Activated CD4-positive, alpha-beta memory T cell treated with anti-CD3 and anti-CD28 coated beads for 36 hours (primary cell): ENCODE results near the gene KRT9. TPM values are rescaled to one million over a fixed set of nuclear protein-coding genes. Genes with fewer than 3 reads are reported as not detected.
"Not testable (repeated sequence)": the region's sequence is repeated elsewhere in the genome, so short reads cannot be mapped to it uniquely, and the experiment has no call there.

Experiments
- CTCF ChIA-PET: fragments of 350-600 bp; sonication (Branson Sonifier 250); formaldehyde crosslinking; loops from one replicate; lab custom pipeline; 2021; ENCODE audit warnings: antibody characterized with exemption, inconsistent platforms; lab: Charles Lee
- POLR2A ChIA-PET: fragments of 350-600 bp; sonication (Branson Sonifier 250); formaldehyde crosslinking; loops from one replicate; lab custom pipeline; 2021; ENCODE audit warnings: antibody characterized with exemption; lab: Charles Lee
- DNase-seq: peaks from one replicate; pipeline ENCODE4 v3.0.0-alpha.2; 2020
- H3K27ac Mint-ChIP-seq: one replicate; pipeline ENCODE4 v1.8.0; 2021; ENCODE audit warnings: mixed read lengths
- H3K27me3 Mint-ChIP-seq: one replicate; pipeline ENCODE4 v1.8.0; 2021; ENCODE audit warnings: mixed read lengths
- H3K36me3 Mint-ChIP-seq: one replicate; pipeline ENCODE4 v1.8.0; 2021; ENCODE audit warnings: mixed read lengths
- H3K4me1 Mint-ChIP-seq: one replicate; pipeline ENCODE4 v1.8.0; 2021; ENCODE audit warnings: low read depth, mixed read lengths
- H3K4me3 Mint-ChIP-seq: one replicate; pipeline ENCODE4 v1.8.0; 2021; ENCODE audit warnings: mild to moderate bottlenecking, mixed read lengths
- H3K9me3 Mint-ChIP-seq: one replicate; pipeline ENCODE4 v1.8.0; 2021; ENCODE audit warnings: mixed read lengths
- intact Hi-C: fragments of 100-400 bp; cut with micrococcal nuclease; formaldehyde crosslinking; loops from one replicate; pipeline ENCODE4 v1.15.1; 2023
- total RNA-seq, 2 experiments: library from RNA; stranded (reverse); gene quantifications; one replicate each; pipeline ENCODE4 v1.2.3, GENCODE V29; 2021

KRT9 gene
- total RNA-seq, 2 experiments from 2014 or later: not detected

GRCh38 chr17:41614098-41614497 lies 42.2 kb upstream of the KRT9 start:
- no peaks in the 10 kb centered on the region for H3K36me3 Mint-ChIP-seq
- H3K4me1 Mint-ChIP-seq: no peaks in the 10 kb centered on the region
- no peaks in the 10 kb centered on the region for H3K9me3 Mint-ChIP-seq
- H3K4me3 Mint-ChIP-seq: no peak overlapping the region
- intact Hi-C loops: no loop called here
- no peak overlapping the region for H3K27ac Mint-ChIP-seq
- H3K27me3 Mint-ChIP-seq: peaks cover 12% of the 10 kb centered on the region
- POLR2A ChIA-PET: no interaction called here
- CTCF ChIA-PET: no interaction called here
- DNase-seq: no peak

- H3K9me3 Mint-ChIP-seq: no peaks in the 10 kb centered on the region
- no peaks in the 10 kb centered on the region for H3K4me1 Mint-ChIP-seq
- H3K27me3 Mint-ChIP-seq: peaks cover 14% of the 10 kb centered on the region
- intact Hi-C loops: no loop called here
- POLR2A ChIA-PET: no interaction called here
- no peak overlapping the region for H3K4me3 Mint-ChIP-seq
- H3K27ac Mint-ChIP-seq: no peak overlapping the region
- DNase-seq: no peak
- no peaks in the 10 kb centered on the region for H3K36me3 Mint-ChIP-seq
- CTCF ChIA-PET: no interaction called here
These were observed 41.6 kb upstream of the KRT9 start for GRCh38 chr17:41613277-41614082.

GRCh38 chr17:41612376-41613160 lies 40.7 kb upstream of the KRT9 start, which contains the start of gene KRT16:
Gene KRT16, minus strand, starts transcription at chr17:41612767. Its CDS starts 79 bp downstream, at chr17:41612688.
- H3K4me1 Mint-ChIP-seq, H3K9me3 Mint-ChIP-seq, CTCF ChIA-PET, DNase-seq, H3K27ac Mint-ChIP-seq, H3K4me3 Mint-ChIP-seq, H3K36me3 Mint-ChIP-seq, intact Hi-C loops, POLR2A ChIA-PET: not testable (repeated sequence)
- H3K27me3 Mint-ChIP-seq: peaks cover 15% of the 10 kb centered on the region

- intact Hi-C loops: no loop called here
- Mint-ChIP-seq H3K27ac (no peak overlapping the region), H3K9me3 (peaks cover 14% of the 10 kb centered on the region), H3K4me3 (no peak overlapping the region), H3K36me3 (peaks cover 9% of the 10 kb centered on the region), H3K27me3 (peaks cover 18% of the 10 kb centered on the region), H3K4me1 (no peaks in the 10 kb centered on the region)
- POLR2A ChIA-PET: no interaction called here
- CTCF ChIA-PET: interaction anchor here (1.9 kb wide), 1 partner anchor 38 kb away, joined by 7 read pairs; no protein-coding TSS in a partner anchor
- DNase-seq: no peak
These were observed 39.2 kb upstream of the KRT9 start for GRCh38 chr17:41610965-41611640.

GRCh38 chr17:41610061-41610517 lies 38.2 kb upstream of the KRT9 start:
- Mint-ChIP-seq H3K27me3 (peaks cover 20% of the 10 kb centered on the region), H3K9me3 (peaks cover 19% of the 10 kb centered on the region), H3K36me3 (peaks cover 12% of the 10 kb centered on the region)
- CTCF ChIA-PET: interaction anchor here (1.9 kb wide), 1 partner anchor 39 kb away, joined by 7 read pairs; no protein-coding TSS in a partner anchor
- DNase-seq, H3K4me3 Mint-ChIP-seq, H3K27ac Mint-ChIP-seq, H3K4me1 Mint-ChIP-seq, intact Hi-C loops, POLR2A ChIA-PET: not testable (repeated sequence)

GRCh38 chr17:41606930-41607329 lies 35.1 kb upstream of the KRT9 start:
- H3K9me3 Mint-ChIP-seq: peaks cover 19% of the 10 kb centered on the region
- H3K4me3 Mint-ChIP-seq, DNase-seq, H3K27ac Mint-ChIP-seq, intact Hi-C loops, POLR2A ChIA-PET, H3K4me1 Mint-ChIP-seq: not testable (repeated sequence)
- peaks cover 26% of the 10 kb centered on the region for H3K27me3 Mint-ChIP-seq
- H3K36me3 Mint-ChIP-seq: peaks cover 12% of the 10 kb centered on the region
- CTCF ChIA-PET: interaction anchor here (1.5 kb wide), 1 partner anchor 58 kb away, joined by 6 read pairs; no protein-coding TSS in a partner anchor

GRCh38 chr17:41602524-41602923 lies 30.7 kb upstream of the KRT9 start:
- Mint-ChIP-seq H3K27ac (no peak overlapping the region), H3K36me3 (peaks cover 12% of the 10 kb centered on the region), H3K4me1 (no peaks in the 10 kb centered on the region), H3K4me3 (no peak overlapping the region), H3K9me3 (peaks cover 17% of the 10 kb centered on the region), H3K27me3 (peaks cover 18% of the 10 kb centered on the region)
- POLR2A ChIA-PET: no interaction called here
- CTCF ChIA-PET: interaction anchor here (0.6 to 4.0 kb wide), 2 partner anchors 54 to 863 kb away, joined by 3 to 10 read pairs; no protein-coding TSS in a partner anchor
- intact Hi-C loops: no loop called here
- no peak for DNase-seq

- Mint-ChIP-seq H3K36me3 (no peaks in the 10 kb centered on the region), H3K4me1 (no peaks in the 10 kb centered on the region), H3K27ac (no peak overlapping the region), H3K4me3 (no peak overlapping the region), H3K27me3 (peaks cover 11% of the 10 kb centered on the region), H3K9me3 (no peaks in the 10 kb centered on the region)
- DNase-seq: no peak
- intact Hi-C loops: no loop called here
- ChIA-PET CTCF (interaction anchor here (4.0 kb wide), 1 partner anchor 51 kb away, joined by 10 read pairs; no protein-coding TSS in a partner anchor), POLR2A (no interaction called here)
These were observed 28.5 kb upstream of the KRT9 start for GRCh38 chr17:41600318-41600717.

GRCh38 chr17:41599680-41600079 lies 27.8 kb upstream of the KRT9 start:
- intact Hi-C loops: no loop called here
- Mint-ChIP-seq H3K36me3 (no peaks in the 10 kb centered on the region), H3K9me3 (no peaks in the 10 kb centered on the region), H3K27ac (no peak overlapping the region), H3K27me3 (peaks cover 8% of the 10 kb centered on the region), H3K4me1 (no peaks in the 10 kb centered on the region), H3K4me3 (no peak overlapping the region)
- DNase-seq: no peak
- ChIA-PET CTCF (no interaction called here), POLR2A (no interaction called here)

- CTCF ChIA-PET: no interaction called here
- no peak overlapping the region for H3K27ac Mint-ChIP-seq
- no peaks in the 10 kb centered on the region for H3K27me3 Mint-ChIP-seq
- no peaks in the 10 kb centered on the region for H3K4me1 Mint-ChIP-seq
- no peaks in the 10 kb centered on the region for H3K9me3 Mint-ChIP-seq
- no peak for DNase-seq
- no peaks in the 10 kb centered on the region for H3K36me3 Mint-ChIP-seq
- H3K4me3 Mint-ChIP-seq: no peak overlapping the region
- intact Hi-C loops: no loop called here
- POLR2A ChIA-PET: no interaction called here
These were observed 23.7 kb upstream of the KRT9 start for GRCh38 chr17:41595585-41595984.

- CTCF ChIA-PET: interaction anchor here (1.9 kb wide), 1 partner anchor 45 kb away, joined by 6 read pairs; no protein-coding TSS in a partner anchor
- POLR2A ChIA-PET: no interaction called here
- Mint-ChIP-seq H3K4me1 (no peaks in the 10 kb centered on the region), H3K4me3 (no peak overlapping the region), H3K27ac (no peak overlapping the region), H3K36me3 (no peaks in the 10 kb centered on the region), H3K9me3 (no peaks in the 10 kb centered on the region), H3K27me3 (peaks cover 1% of the 10 kb centered on the region)
- intact Hi-C loops: no loop called here
- DNase-seq: no peak
These were observed 22.6 kb upstream of the KRT9 start for GRCh38 chr17:41594363-41594915.
